Naive B cell (primary cell): Measurements from ENCODE around the gene PHC2. TPM values are rescaled to one million over a fixed set of nuclear protein-coding genes. Genes with fewer than 3 reads are reported as not detected.

ENCODE experiments used
- ATAC-seq, 2 donors: fragments of 150-1000 bp; cut with Tn5 transposase; 2 replicates each; pipeline ENCODE4 v1.10.0; 2021; ENCODE audit warnings: low read depth in 2 of 2, mild to moderate bottlenecking in 2 of 2, moderate library complexity in 2 of 2
- DNase-seq: peaks from one replicate; pipeline ENCODE4 v3.0.0; 2022
- H3K27ac Mint-ChIP-seq, 6 donors: one replicate each; pipeline ENCODE4 v1.8.0; 2020 to 2022; ENCODE audit warnings: mild to moderate bottlenecking in 6 of 6, mixed read lengths in 6 of 6, moderate library complexity in 5 of 6, inconsistent platforms in 2 of 6
- H3K27me3 Mint-ChIP-seq, 3 donors: one replicate each; pipeline ENCODE4 v1.8.0; 2021 to 2022; ENCODE audit warnings: mixed read lengths in 3 of 3, mild to moderate bottlenecking in 1 of 3
- H3K36me3 Mint-ChIP-seq, 2 donors: one replicate each; pipeline ENCODE4 v1.8.0; 2020 to 2022; ENCODE audit warnings: mixed read lengths in 2 of 2, inconsistent platforms in 1 of 2, mild to moderate bottlenecking in 1 of 2
- H3K4me1 Mint-ChIP-seq, 3 donors: one replicate each; pipeline ENCODE4 v1.8.0; 2020 to 2022; ENCODE audit warnings: mixed read lengths in 3 of 3, inconsistent platforms in 1 of 3, mild to moderate bottlenecking in 1 of 3, moderate library complexity in 1 of 3
- H3K4me3 Mint-ChIP-seq, 8 donors: one replicate each; pipeline ENCODE4 v1.8.0; 2020 to 2022; ENCODE audit warnings: mild to moderate bottlenecking in 8 of 8, mixed read lengths in 8 of 8, moderate library complexity in 8 of 8, inconsistent platforms in 2 of 8
- H3K9me3 Mint-ChIP-seq, 7 donors: one replicate each; pipeline ENCODE4 v1.8.0; 2020 to 2022; ENCODE audit warnings: mixed read lengths in 7 of 7, mild to moderate bottlenecking in 5 of 7, inconsistent platforms in 2 of 7, moderate library complexity in 1 of 7
- polyA plus RNA-seq, 6 donors: library from polyadenylated mRNA; unstranded; fragments of 300-500 nt; fragmentation: Illumina TruSeq; gene quantifications; one replicate each; pipeline ENCODE4 v1.2.3, GENCODE V29; 2021; ENCODE audit warnings: low read depth in 6 of 6

The PHC2 gene
- polyA plus RNA-seq, 6 donors from 2014 or later: 13.0 to 30.6 (median 20.3) TPM

GRCh38 chr1:33349778-33350610 lies 80.9 kb downstream of the PHC2 start:
- ATAC-seq (peak; percentile 80 to 81), DNase-seq (peak; percentile 73)
- Mint-ChIP-seq H3K4me3 (peak overlapping the region; percentile 90 to 97 (median 94)), H3K4me1 (peaks cover 33 to 40% (median 33%) of the 10 kb centered on the region in 3 donors), H3K9me3 (no peaks in the 10 kb centered on the region), H3K27me3 (no peaks in the 10 kb centered on the region), H3K36me3 (no peaks in the 10 kb centered on the region), H3K27ac (peak overlapping the region; percentile 93 to 98 (median 98))

- H3K36me3 Mint-ChIP-seq: no peaks in the 10 kb centered on the region
These were observed 81.7 kb downstream of the PHC2 start for GRCh38 chr1:33349081-33349759.

GRCh38 chr1:33348676-33349080 lies 82.2 kb downstream of the PHC2 start:
- peak; percentile 6 for DNase-seq
- Mint-ChIP-seq H3K4me1 (peaks cover 33 to 40% (median 33%) of the 10 kb centered on the region in 3 donors), H3K27me3 (no peaks in the 10 kb centered on the region), H3K4me3 (peak overlapping the region; percentile 71 to 97 (median 94)), H3K36me3 (no peaks in the 10 kb centered on the region), H3K27ac (peak overlapping the region in 5 of 6 donors; percentile 5 to 94 (median 82)), H3K9me3 (no peaks in the 10 kb centered on the region)
- no peak for ATAC-seq

More at GRCh38 chr1:33349081-33349759, 81.7 kb downstream of the PHC2 start:
- no peaks in the 10 kb centered on the region for H3K27me3 Mint-ChIP-seq
- ATAC-seq (peak; percentile 38 to 40), DNase-seq (peak; percentile 39)
- peak overlapping the region in 5 of 6 donors; percentile 5 to 94 (median 82) for H3K27ac Mint-ChIP-seq
- peak overlapping the region; percentile 71 to 97 (median 94) for H3K4me3 Mint-ChIP-seq
- H3K4me1 Mint-ChIP-seq: peaks cover 33 to 40% (median 33%) of the 10 kb centered on the region in 3 donors
- no peaks in the 10 kb centered on the region for H3K9me3 Mint-ChIP-seq

- Mint-ChIP-seq H3K4me1 (peaks cover 33 to 41% (median 33%) of the 10 kb centered on the region in 3 donors), H3K9me3 (no peaks in the 10 kb centered on the region)
- no peak for ATAC-seq
These were observed 82.7 kb downstream of the PHC2 start for GRCh38 chr1:33348194-33348593.

GRCh38 chr1:33347650-33347992 lies 83.3 kb downstream of the PHC2 start:
- Mint-ChIP-seq H3K27ac (peak overlapping the region in 1 of 6 donors; percentile 9), H3K27me3 (no peaks in the 10 kb centered on the region), H3K36me3 (no peaks in the 10 kb centered on the region), H3K4me1 (peaks cover 36 to 46% (median 38%) of the 10 kb centered on the region in 3 donors), H3K9me3 (no peaks in the 10 kb centered on the region), H3K4me3 (peak overlapping the region in 3 of 8 donors; percentile 81 to 95 (median 85))
- no peak for ATAC-seq
- no peak for DNase-seq

More at GRCh38 chr1:33348194-33348593, 82.7 kb downstream of the PHC2 start:
- DNase-seq: no peak
- H3K27me3 Mint-ChIP-seq: no peaks in the 10 kb centered on the region
- no peaks in the 10 kb centered on the region for H3K36me3 Mint-ChIP-seq
- H3K4me3 Mint-ChIP-seq: peak overlapping the region; percentile 71 to 97 (median 94)
- H3K27ac Mint-ChIP-seq: peak overlapping the region in 3 of 6 donors; percentile 5 to 82 (median 33)

GRCh38 chr1:33346927-33347649 lies 83.8 kb downstream of the PHC2 start:
- ATAC-seq: no peak
- H3K4me1 Mint-ChIP-seq: peaks cover 41 to 52% (median 43%) of the 10 kb centered on the region in 3 donors
- peak overlapping the region in 3 of 8 donors; percentile 81 to 95 (median 85) for H3K4me3 Mint-ChIP-seq
- no peak for DNase-seq
- peak overlapping the region in 3 of 6 donors; percentile 9 to 62 (median 42) for H3K27ac Mint-ChIP-seq
- no peaks in the 10 kb centered on the region for H3K9me3 Mint-ChIP-seq
- no peaks in the 10 kb centered on the region for H3K27me3 Mint-ChIP-seq
- H3K36me3 Mint-ChIP-seq: no peaks in the 10 kb centered on the region

- Mint-ChIP-seq H3K27me3 (no peaks in the 10 kb centered on the region), H3K36me3 (no peaks in the 10 kb centered on the region), H3K4me3 (peak overlapping the region in 1 of 8 donors; percentile 85), H3K4me1 (peaks cover 42 to 52% (median 48%) of the 10 kb centered on the region in 3 donors), H3K9me3 (no peaks in the 10 kb centered on the region), H3K27ac (peak overlapping the region in 1 of 6 donors; percentile 62)
- no peak for DNase-seq
- ATAC-seq: no peak
These were observed 84.4 kb downstream of the PHC2 start for GRCh38 chr1:33346533-33346926.

GRCh38 chr1:33344896-33345560 lies 85.9 kb downstream of the PHC2 start:
- no peaks in the 10 kb centered on the region for H3K9me3 Mint-ChIP-seq
- DNase-seq: no peak
- H3K36me3 Mint-ChIP-seq: no peaks in the 10 kb centered on the region
- no peak for ATAC-seq
- H3K4me3 Mint-ChIP-seq: peak overlapping the region in 1 of 8 donors; percentile 15
- H3K4me1 Mint-ChIP-seq: peaks cover 40 to 52% (median 49%) of the 10 kb centered on the region in 3 donors
- no peak overlapping the region for H3K27ac Mint-ChIP-seq
- H3K27me3 Mint-ChIP-seq: no peaks in the 10 kb centered on the region

GRCh38 chr1:33343539-33343938 lies 87.4 kb downstream of the PHC2 start:
- no peaks in the 10 kb centered on the region for H3K36me3 Mint-ChIP-seq
- H3K9me3 Mint-ChIP-seq: no peaks in the 10 kb centered on the region
- ATAC-seq: no peak
- no peak overlapping the region for H3K4me3 Mint-ChIP-seq
- DNase-seq: no peak
- no peaks in the 10 kb centered on the region for H3K27me3 Mint-ChIP-seq
- H3K27ac Mint-ChIP-seq: peak overlapping the region in 1 of 6 donors; percentile 50
- H3K4me1 Mint-ChIP-seq: peaks cover 34 to 58% (median 53%) of the 10 kb centered on the region in 3 donors

- no peaks in the 10 kb centered on the region for H3K27me3 Mint-ChIP-seq
- peak overlapping the region in 1 of 8 donors; percentile 32 for H3K4me3 Mint-ChIP-seq
- DNase-seq: no peak
- H3K36me3 Mint-ChIP-seq: no peaks in the 10 kb centered on the region
- ATAC-seq: no peak
- H3K4me1 Mint-ChIP-seq: peaks cover 31 to 50% (median 48%) of the 10 kb centered on the region in 3 donors
- H3K27ac Mint-ChIP-seq: peak overlapping the region in 1 of 6 donors; percentile 38
- H3K9me3 Mint-ChIP-seq: no peaks in the 10 kb centered on the region
These were observed 88.7 kb downstream of the PHC2 start for GRCh38 chr1:33342041-33342723.

GRCh38 chr1:33341190-33341589 lies 89.7 kb downstream of the PHC2 start:
- Mint-ChIP-seq H3K4me3 (no peak overlapping the region), H3K36me3 (no peaks in the 10 kb centered on the region), H3K9me3 (no peaks in the 10 kb centered on the region), H3K27me3 (no peaks in the 10 kb centered on the region), H3K4me1 (peaks cover 23 to 41% (median 38%) of the 10 kb centered on the region in 3 donors), H3K27ac (peak overlapping the region in 2 of 6 donors; percentile 54 to 89)
- no peak for ATAC-seq
- DNase-seq: no peak

- no peak overlapping the region for H3K27ac Mint-ChIP-seq
- DNase-seq (no peak), ATAC-seq (no peak)
- H3K9me3 Mint-ChIP-seq: no peaks in the 10 kb centered on the region
- H3K4me1 Mint-ChIP-seq: peaks cover 28 to 44% (median 43%) of the 10 kb centered on the region in 3 donors
- no peaks in the 10 kb centered on the region for H3K27me3 Mint-ChIP-seq
- no peaks in the 10 kb centered on the region for H3K36me3 Mint-ChIP-seq
- no peak overlapping the region for H3K4me3 Mint-ChIP-seq
These were observed 91.5 kb downstream of the PHC2 start for GRCh38 chr1:33339413-33339812.
